Transverse colon (tissue), 4 donors: ENCODE results near the gene NDUFAB1. TPM values are rescaled to one million over a fixed set of nuclear protein-coding genes. Genes with fewer than 3 reads are reported as not detected.

ENCODE experiments used
- DNase-seq: peaks from one replicate; pipeline ENCODE4 v3.0.0-alpha.2; 2019
- H3K27ac ChIP-seq, 4 donors: fragments of 200-600 bp; sonication (generic); 2 replicates each; pipeline ENCODE4 v1.5.1; 2016 to 2018; ENCODE audit warnings: inconsistent platforms in 4 of 4
- H3K27me3 ChIP-seq: fragments of 200-600 bp; sonication (generic); 2 replicates; pipeline ENCODE4 v1.5.1; 2017; ENCODE audit warnings: inconsistent platforms
- H3K36me3 ChIP-seq, 4 donors: fragments of 200-600 bp; sonication (generic); 2 replicates each; pipeline ENCODE4 v1.5.1; 2017 to 2019; ENCODE audit warnings: inconsistent platforms in 4 of 4
- H3K4me1 ChIP-seq, 4 donors: fragments of 200-600 bp; sonication (generic); 2 replicates each; pipeline ENCODE4 v1.5.1; 2017 to 2020; ENCODE audit warnings: inconsistent platforms in 4 of 4
- H3K4me3 ChIP-seq, 4 donors: fragments of 200-600 bp; sonication (generic); 1 replicate in 1 of 4; 2 replicates in 3 of 4; pipeline versions ENCODE4 v1.5.1 to v1.6.1; 2017 to 2019; ENCODE audit warnings: inconsistent platforms in 4 of 4
- H3K9me3 ChIP-seq, 2 donors: fragments of 200-600 bp; sonication (generic); 2 replicates each; pipeline ENCODE4 v1.5.1; 2017 to 2019; ENCODE audit warnings: inconsistent platforms in 2 of 2
- CTCF ChIP-seq, 5 experiments: fragments of 200-600 bp in 3 of 5; fragments of 450-650 bp in 2 of 5; sonication (generic) in 3 of 5; IDR thresholded peaks; 1 replicate in 2 of 5; 2 replicates in 3 of 5; pipeline ENCODE4 v1.5.1; 2016 to 2017; ENCODE audit warnings: antibody characterized with exemption in 5 of 5, inconsistent platforms in 3 of 5, mild to moderate bottlenecking in 2 of 5, moderate library complexity in 1 of 5
- EP300 ChIP-seq: sonication (generic); formaldehyde crosslinking; IDR thresholded peaks from one replicate; pipeline ENCODE4 v1.6.1; 2017; ENCODE audit warnings: antibody characterized with exemption, low read depth
- POLR2A ChIP-seq: fragments of 450-650 bp; IDR thresholded peaks from one replicate; pipeline ENCODE4 v1.6.1; 2016; ENCODE audit warnings: antibody characterized with exemption, mild to moderate bottlenecking, moderate library complexity
- POLR2AphosphoS5 ChIP-seq, 3 donors: sonication (generic); formaldehyde crosslinking; IDR thresholded peaks; one replicate each; pipeline ENCODE4 v1.6.1; 2016; ENCODE audit warnings: antibody characterized with exemption in 3 of 3
- WGBS, 2 donors: methylation state at CpG; one replicate each; pipeline ENCODE4 v1.1.5; 2018; ENCODE audit warnings: low coverage in 1 of 2; 5-methylcytosine and 5-hydroxymethylcytosine counted together
- in situ Hi-C, 4 donors: fragments of 200-750 bp; cut with MboI; loops; one replicate each; pipeline versions ENCODE4 v1.15.0 to v1.15.1; 2017; ENCODE audit warnings: low sequenced_read_pairs in 3 of 4, low pct_ligation_motif_present in 1 of 4, low pct_unique_long_range_greater_than_20kb in 1 of 4
- intact Hi-C: fragments of 100-400 bp; cut with DNase I; formaldehyde crosslinking; loops from one replicate; pipeline ENCODE4 v1.15.1; 2023; ENCODE audit warnings: low total_unique reads
- total RNA-seq, 4 donors: library from RNA; depleted of rRNA; stranded (reverse); fragments of >200 nt; gene quantifications; one replicate each; pipeline ENCODE4 v1.1.0, GENCODE V29; 2016

NDUFAB1 gene
- total RNA-seq, 4 donors from 2014 or later = 73.3 to 142 (median 108) TPM

- no peaks in the 10 kb centered on the region for H3K4me1 ChIP-seq
- H3K27ac ChIP-seq = no peak overlapping the region
- H3K36me3 ChIP-seq = peaks cover 0 to 23% (median 8%) of the 10 kb centered on the region in 4 donors
- intact Hi-C loops (no loop called here), in situ Hi-C loops (no loop called here)
- TF ChIP-seq EP300 = no peak
- no peak for TF ChIP-seq CTCF (IDR thresholded peaks at IDR 0.05)
- no peak for TF ChIP-seq POLR2A
- no peak for TF ChIP-seq POLR2AphosphoS5 (IDR thresholded peaks at IDR 0.05)
- H3K9me3 ChIP-seq = no peaks in the 10 kb centered on the region
- no peak for DNase-seq
- H3K4me3 ChIP-seq = no peak overlapping the region
- WGBS, 2 donors = 81 to 100% methylated on average over 1 of the region's 1 CpG
- H3K27me3 ChIP-seq = no peaks in the 10 kb centered on the region
Observed at GRCh38 chr16:23538919-23539278, 57.2 kb downstream of the NDUFAB1 start.

GRCh38 chr16:23537390-23537789 is 58.7 kb downstream of the NDUFAB1 start:
- TF ChIP-seq POLR2AphosphoS5 (IDR thresholded peaks at IDR 0.05) (no peak), POLR2A (no peak), EP300 (no peak), CTCF (IDR thresholded peaks at IDR 0.05) (no peak)
- Histone ChIP-seq H3K4me3 (no peak overlapping the region), H3K36me3 (peaks cover 0 to 36% (median 12%) of the 10 kb centered on the region in 4 donors), H3K4me1 (no peaks in the 10 kb centered on the region), H3K9me3 (no peaks in the 10 kb centered on the region), H3K27me3 (no peaks in the 10 kb centered on the region), H3K27ac (no peak overlapping the region)
- intact Hi-C loops (no loop called here), in situ Hi-C loops (no loop called here)
- DNase-seq = no peak
- 80 to 84% methylated on average over 1 to 3 of the region's 3 CpGs for WGBS, 2 donors

DNA sequence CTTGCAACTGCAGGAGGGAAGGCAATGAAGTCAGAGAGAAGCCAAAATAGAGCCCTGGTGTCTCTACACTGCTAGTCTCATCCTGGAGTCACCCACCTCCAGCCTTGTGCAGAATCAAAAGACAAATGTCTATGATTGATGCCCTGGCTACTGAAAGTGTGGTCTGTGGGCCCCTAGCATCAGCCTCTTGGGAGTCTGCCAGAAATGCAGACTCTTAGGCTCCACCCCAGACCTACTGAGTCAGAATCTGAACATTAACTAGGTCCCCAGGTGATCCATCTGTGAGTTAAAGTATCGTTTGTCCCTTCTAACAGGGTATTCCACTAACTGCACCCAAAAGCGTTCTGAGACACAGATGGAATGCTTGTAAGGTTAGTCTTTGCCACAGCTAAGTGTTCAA is 60.2 kb downstream of the NDUFAB1 start:
- no peaks in the 10 kb centered on the region for H3K27me3 ChIP-seq
- no peak for TF ChIP-seq CTCF (IDR thresholded peaks at IDR 0.05)
- no peak for TF ChIP-seq POLR2AphosphoS5 (IDR thresholded peaks at IDR 0.05)
- H3K9me3 ChIP-seq = no peaks in the 10 kb centered on the region
- DNase-seq = no peak
- in situ Hi-C loops = no loop called here
- H3K27ac ChIP-seq = no peak overlapping the region
- 79% methylated on average over 2 of the region's 2 CpGs; no CpG with 5 or more reads in 1 of the 2 donors for WGBS, 2 donors
- intact Hi-C loops = no loop called here
- H3K4me1 ChIP-seq = no peaks in the 10 kb centered on the region
- H3K4me3 ChIP-seq = no peak overlapping the region
- H3K36me3 ChIP-seq = peaks cover 0 to 38% (median 12%) of the 10 kb centered on the region in 4 donors

GRCh38 chr16:23534868-23535860 is 61.0 kb downstream of the NDUFAB1 start:
- Histone ChIP-seq H3K27me3 (no peaks in the 10 kb centered on the region), H3K36me3 (peaks cover 0 to 36% (median 11%) of the 10 kb centered on the region in 4 donors), H3K27ac (no peak overlapping the region), H3K4me1 (no peaks in the 10 kb centered on the region), H3K9me3 (no peaks in the 10 kb centered on the region), H3K4me3 (no peak overlapping the region)
- TF ChIP-seq EP300 (no peak), POLR2A (no peak), CTCF (IDR thresholded peaks at IDR 0.05) (no peak), POLR2AphosphoS5 (IDR thresholded peaks at IDR 0.05) (no peak)
- intact Hi-C loops = no loop called here
- in situ Hi-C loops = no loop called here
- 92 to 100% methylated on average over 3 to 18 of the region's 19 CpGs for WGBS, 2 donors
- DNase-seq = no peak
